ENCODE data around the gene RICTOR. TPM values are rescaled to one million over a fixed set of nuclear protein-coding genes. Genes with fewer than 3 reads are reported as not detected.

Gene RICTOR
- total and polyA plus RNA-seq, 9 of the 15 experiments (the other 6 are each of a cell fraction or from before 2014, with no cell fraction given), result 13.9 to 46.6 (median 22.6) TPM

DNA sequence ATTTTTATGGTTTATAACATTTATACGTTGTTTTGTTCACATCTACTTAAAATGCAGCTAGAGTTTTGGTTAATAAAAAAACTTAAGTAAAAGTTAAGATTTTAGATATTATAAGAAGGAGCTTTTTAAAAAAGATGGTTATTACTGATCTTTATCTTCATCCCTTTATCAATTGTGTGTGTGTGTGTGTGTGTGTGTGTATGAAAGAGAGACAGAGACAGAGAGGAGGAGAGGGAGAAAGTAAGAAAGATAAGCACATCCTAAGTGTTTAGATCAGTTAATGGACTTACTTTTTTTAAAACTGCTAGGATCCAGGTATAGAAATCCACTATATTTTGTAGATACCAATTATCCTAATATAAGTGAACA, 45.8 kb upstream of the RICTOR start (continued):
- TF ChIP-seq FOXK2 (conservative IDR thresholded peaks at IDR 0.05 in 1 of 2, IDR thresholded peaks at IDR 0.05 in 1 of 2; ENCODE audit: low read depth in 2 of 2) (0 out of 4 replicates have a peak, but pooled peaks of 1 of the 2 experiments have one; percentile 31), WHSC1 (IDR thresholded peaks at IDR 0.05; ENCODE audit: low read length) (no peak), DPF2 (IDR thresholded peaks at IDR 0.05) (peak; percentile 70), ZZZ3 (IDR thresholded peaks at IDR 0.05) (no peak), CSDE1 (IDR thresholded peaks at IDR 0.05) (0 out of 4 replicates have a peak, but pooled peaks of 1 of the 2 experiments have one; percentile 17), DACH1 (IDR thresholded peaks at IDR 0.05; ENCODE audit: partially characterized antibody) (peak; percentile 79), CC2D1A (IDR thresholded peaks at IDR 0.05) (no peak), MEIS2 (IDR thresholded peaks at IDR 0.05; ENCODE audit: partially characterized antibody) (no peak), FOXM1 (IDR thresholded peaks at IDR 0.05; ENCODE audit: low read depth) (0 out of 2 replicates have a peak, but pooled peaks have one; percentile 2), FOXM1 (CRISPR knock-in tag; IDR thresholded peaks at IDR 0.05; ENCODE audit: low read depth) (no peak), SMARCC2 (IDR thresholded peaks at IDR 0.05; ENCODE audit: low read depth) (0 out of 2 replicates have a peak, but pooled peaks have one; percentile 12), MBD2 (IDR thresholded peaks at IDR 0.05; ENCODE audit: borderline replicate concordance, low read depth) (no peak), THRA (IDR thresholded peaks at IDR 0.05) (no peak), ZNF699 (CRISPR knock-in tag; IDR thresholded peaks at IDR 0.05; ENCODE audit: insufficient replicate concordance) (no peak), HSF4 (CRISPR knock-in tag; IDR thresholded peaks at IDR 0.05; ENCODE audit: borderline replicate concordance) (no peak), RB1 (IDR thresholded peaks at IDR 0.05; ENCODE audit: low read depth) (no peak), HBP1 (CRISPR knock-in tag; IDR thresholded peaks at IDR 0.05) (no peak), NFXL1 (CRISPR knock-in tag; IDR thresholded peaks at IDR 0.05) (no peak)
- TF ChIP-seq, protein P1, sequence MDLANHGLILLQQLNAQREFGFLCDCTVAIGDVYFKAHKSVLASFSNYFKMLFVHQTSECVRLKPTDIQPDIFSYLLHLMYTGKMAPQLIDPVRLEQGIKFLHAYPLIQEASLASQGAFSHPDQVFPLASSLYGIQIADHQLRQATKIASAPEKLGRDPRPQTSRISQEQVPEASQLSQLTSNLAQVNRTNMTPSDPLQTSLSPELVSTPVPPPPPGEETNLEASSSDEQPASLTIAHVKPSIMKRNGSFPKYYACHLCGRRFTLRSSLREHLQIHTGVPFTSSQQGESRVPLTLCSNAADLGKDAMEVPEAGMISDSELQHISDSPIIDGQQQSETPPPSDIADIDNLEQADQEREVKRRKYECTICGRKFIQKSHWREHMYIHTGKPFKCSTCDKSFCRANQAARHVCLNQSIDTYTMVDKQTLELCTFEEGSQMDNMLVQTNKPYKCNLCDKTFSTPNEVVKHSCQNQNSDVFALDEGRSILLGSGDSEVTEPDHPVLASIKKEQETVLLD (IDR thresholded peaks at IDR 0.05), result peak; percentile 33; the same call in 1 of the 2 replicates
